ENCODE measurements around the gene LRP2BP.
"Not testable (repeated sequence)": the region's sequence is repeated elsewhere in the genome, so short reads cannot be mapped to it uniquely, and the experiment has no call there.

LRP2BP gene

DNA sequence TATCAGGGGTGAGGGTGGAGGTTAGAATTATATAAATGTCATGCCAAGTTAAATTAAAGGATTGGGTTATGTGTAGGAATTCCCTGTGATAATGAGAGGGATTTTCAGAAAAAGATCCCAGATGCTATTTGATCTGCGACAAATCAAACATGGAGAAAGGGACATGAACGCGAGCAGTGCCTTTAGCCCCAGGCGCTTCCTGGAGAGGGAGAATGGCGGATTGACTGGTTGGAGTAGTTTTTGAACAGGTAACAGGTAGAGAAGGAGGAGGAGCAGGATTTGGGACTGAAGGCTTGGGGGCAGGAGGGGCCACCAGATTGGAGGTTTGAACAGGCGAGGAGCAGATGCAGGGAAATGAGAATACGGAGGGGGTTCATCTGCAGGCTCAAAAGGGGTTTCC is 67.1 kb downstream of the LRP2BP start:
- no peak for ATAC-seq
- TF ChIP-seq BACH2 (CRISPR knock-in tag; IDR thresholded peaks at IDR 0.05; ENCODE audit: borderline replicate concordance) (no peak), ZFP3 (CRISPR knock-in tag; IDR thresholded peaks at IDR 0.05) (no peak), GLIS3 (CRISPR knock-in tag; IDR thresholded peaks at IDR 0.05) (no peak), OSR1 (CRISPR knock-in tag; IDR thresholded peaks at IDR 0.05) (no peak), TCF4 (CRISPR knock-in tag; IDR thresholded peaks at IDR 0.05; ENCODE audit: borderline replicate concordance) (no peak), ZFP30 (CRISPR knock-in tag; IDR thresholded peaks at IDR 0.05) (no peak), RARB (CRISPR knock-in tag; IDR thresholded peaks at IDR 0.05) (no peak), ISL1 (CRISPR knock-in tag; IDR thresholded peaks at IDR 0.05) (no peak), ZC3H10 (CRISPR knock-in tag; IDR thresholded peaks at IDR 0.05) (no peak), ZNF70 (CRISPR knock-in tag; IDR thresholded peaks at IDR 0.05) (no peak), TOX (CRISPR knock-in tag; IDR thresholded peaks at IDR 0.05; ENCODE audit: borderline replicate concordance) (no peak), PPARA (CRISPR knock-in tag; IDR thresholded peaks at IDR 0.05; ENCODE audit: borderline replicate concordance) (no peak)
- TF ChIP-seq, protein P1, sequence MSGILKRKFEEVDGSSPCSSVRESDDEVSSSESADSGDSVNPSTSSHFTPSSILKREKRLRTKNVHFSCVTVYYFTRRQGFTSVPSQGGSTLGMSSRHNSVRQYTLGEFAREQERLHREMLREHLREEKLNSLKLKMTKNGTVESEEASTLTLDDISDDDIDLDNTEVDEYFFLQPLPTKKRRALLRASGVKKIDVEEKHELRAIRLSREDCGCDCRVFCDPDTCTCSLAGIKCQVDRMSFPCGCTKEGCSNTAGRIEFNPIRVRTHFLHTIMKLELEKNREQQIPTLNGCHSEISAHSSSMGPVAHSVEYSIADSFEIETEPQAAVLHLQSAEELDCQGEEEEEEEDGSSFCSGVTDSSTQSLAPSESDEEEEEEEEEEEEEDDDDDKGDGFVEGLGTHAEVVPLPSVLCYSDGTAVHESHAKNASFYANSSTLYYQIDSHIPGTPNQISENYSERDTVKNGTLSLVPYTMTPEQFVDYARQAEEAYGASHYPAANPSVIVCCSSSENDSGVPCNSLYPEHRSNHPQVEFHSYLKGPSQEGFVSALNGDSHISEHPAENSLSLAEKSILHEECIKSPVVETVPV (CRISPR knock-in tag; IDR thresholded peaks at IDR 0.05) = no peak
- TF ChIP-seq, protein P2, sequence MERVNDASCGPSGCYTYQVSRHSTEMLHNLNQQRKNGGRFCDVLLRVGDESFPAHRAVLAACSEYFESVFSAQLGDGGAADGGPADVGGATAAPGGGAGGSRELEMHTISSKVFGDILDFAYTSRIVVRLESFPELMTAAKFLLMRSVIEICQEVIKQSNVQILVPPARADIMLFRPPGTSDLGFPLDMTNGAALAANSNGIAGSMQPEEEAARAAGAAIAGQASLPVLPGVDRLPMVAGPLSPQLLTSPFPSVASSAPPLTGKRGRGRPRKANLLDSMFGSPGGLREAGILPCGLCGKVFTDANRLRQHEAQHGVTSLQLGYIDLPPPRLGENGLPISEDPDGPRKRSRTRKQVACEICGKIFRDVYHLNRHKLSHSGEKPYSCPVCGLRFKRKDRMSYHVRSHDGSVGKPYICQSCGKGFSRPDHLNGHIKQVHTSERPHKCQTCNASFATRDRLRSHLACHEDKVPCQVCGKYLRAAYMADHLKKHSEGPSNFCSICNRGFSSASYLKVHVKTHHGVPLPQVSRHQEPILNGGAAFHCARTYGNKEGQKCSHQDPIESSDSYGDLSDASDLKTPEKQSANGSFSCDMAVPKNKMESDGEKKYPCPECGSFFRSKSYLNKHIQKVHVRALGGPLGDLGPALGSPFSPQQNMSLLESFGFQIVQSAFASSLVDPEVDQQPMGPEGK (CRISPR knock-in tag; IDR thresholded peaks at IDR 0.05; ENCODE audit: borderline replicate concordance) = no peak
- TF ChIP-seq, protein P3, sequence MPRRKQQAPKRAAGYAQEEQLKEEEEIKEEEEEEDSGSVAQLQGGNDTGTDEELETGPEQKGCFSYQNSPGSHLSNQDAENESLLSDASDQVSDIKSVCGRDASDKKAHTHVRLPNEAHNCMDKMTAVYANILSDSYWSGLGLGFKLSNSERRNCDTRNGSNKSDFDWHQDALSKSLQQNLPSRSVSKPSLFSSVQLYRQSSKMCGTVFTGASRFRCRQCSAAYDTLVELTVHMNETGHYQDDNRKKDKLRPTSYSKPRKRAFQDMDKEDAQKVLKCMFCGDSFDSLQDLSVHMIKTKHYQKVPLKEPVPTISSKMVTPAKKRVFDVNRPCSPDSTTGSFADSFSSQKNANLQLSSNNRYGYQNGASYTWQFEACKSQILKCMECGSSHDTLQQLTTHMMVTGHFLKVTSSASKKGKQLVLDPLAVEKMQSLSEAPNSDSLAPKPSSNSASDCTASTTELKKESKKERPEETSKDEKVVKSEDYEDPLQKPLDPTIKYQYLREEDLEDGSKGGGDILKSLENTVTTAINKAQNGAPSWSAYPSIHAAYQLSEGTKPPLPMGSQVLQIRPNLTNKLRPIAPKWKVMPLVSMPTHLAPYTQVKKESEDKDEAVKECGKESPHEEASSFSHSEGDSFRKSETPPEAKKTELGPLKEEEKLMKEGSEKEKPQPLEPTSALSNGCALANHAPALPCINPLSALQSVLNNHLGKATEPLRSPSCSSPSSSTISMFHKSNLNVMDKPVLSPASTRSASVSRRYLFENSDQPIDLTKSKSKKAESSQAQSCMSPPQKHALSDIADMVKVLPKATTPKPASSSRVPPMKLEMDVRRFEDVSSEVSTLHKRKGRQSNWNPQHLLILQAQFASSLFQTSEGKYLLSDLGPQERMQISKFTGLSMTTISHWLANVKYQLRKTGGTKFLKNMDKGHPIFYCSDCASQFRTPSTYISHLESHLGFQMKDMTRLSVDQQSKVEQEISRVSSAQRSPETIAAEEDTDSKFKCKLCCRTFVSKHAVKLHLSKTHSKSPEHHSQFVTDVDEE (CRISPR knock-in tag; IDR thresholded peaks at IDR 0.05) = no peak
- TF ChIP-seq, protein P4, sequence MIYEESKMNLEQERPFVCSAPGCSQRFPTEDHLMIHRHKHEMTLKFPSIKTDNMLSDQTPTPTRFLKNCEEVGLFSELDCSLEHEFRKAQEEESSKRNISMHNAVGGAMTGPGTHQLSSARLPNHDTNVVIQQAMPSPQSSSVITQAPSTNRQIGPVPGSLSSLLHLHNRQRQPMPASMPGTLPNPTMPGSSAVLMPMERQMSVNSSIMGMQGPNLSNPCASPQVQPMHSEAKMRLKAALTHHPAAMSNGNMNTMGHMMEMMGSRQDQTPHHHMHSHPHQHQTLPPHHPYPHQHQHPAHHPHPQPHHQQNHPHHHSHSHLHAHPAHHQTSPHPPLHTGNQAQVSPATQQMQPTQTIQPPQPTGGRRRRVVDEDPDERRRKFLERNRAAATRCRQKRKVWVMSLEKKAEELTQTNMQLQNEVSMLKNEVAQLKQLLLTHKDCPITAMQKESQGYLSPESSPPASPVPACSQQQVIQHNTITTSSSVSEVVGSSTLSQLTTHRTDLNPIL (CRISPR knock-in tag; IDR thresholded peaks at IDR 0.05; ENCODE audit: low read depth) = no peak

DNA sequence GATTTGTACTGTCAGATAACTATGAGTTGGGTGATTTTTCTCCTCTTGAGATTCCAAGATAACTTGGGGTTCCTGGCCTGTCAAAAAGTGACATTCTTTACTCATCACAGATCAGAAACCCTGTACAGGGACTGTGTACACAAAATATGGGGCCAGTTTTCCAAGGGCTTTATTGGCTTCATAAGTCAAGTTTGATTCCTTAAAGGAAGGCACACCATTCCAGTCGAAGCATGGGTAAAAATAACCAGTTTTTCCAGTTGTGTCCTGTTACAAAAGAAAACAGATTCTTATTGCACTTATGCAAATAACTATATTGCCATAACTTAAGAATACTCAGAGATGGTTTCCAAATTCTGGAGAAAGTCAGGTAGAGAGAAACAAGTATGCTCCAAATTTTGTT is 70.0 kb downstream of the LRP2BP start:
- ATAC-seq = not testable (repeated sequence)

DNA sequence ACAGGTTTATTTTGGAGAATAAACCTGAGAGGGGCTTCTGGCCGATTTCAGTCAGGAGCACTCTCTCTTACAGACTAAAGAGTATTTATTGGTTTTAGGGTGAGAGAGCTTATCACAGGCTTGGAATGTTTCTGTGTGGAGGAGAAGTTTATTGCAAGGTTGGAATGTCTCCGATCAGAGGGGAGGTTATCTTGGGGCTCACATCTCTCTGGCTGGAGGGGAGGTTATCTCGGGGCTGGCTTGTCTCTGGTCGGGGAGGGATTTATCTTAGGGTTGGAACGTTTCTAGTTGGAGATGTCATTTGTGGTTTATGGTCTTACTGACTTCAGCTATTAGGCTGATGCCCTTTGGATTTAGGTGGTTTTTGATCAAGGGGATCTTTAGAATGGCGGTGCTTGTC is 71.4 kb downstream of the LRP2BP start:
- ATAC-seq = not testable (repeated sequence)

DNA sequence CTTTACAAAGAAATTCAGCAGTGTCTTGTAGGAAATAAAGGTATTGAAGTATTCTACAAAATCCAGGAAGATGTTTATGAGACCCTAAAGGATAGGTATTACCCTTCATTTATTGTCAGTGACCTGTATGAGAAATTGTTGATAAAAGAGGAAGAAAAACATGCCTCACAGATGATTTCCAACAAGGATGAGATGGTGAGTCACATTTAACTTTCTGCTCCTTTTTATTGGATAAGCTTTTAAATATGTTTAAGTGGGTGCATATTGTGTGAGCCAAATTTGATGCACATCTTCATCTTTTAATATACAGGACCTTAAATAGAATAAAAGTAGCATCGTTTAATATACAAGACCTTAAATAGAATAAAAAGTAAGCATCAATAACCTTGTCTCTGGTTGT is 72.1 kb downstream of the LRP2BP start:
- no peak for ATAC-seq
- no peak for TF ChIP-seq TCF4 (CRISPR knock-in tag; IDR thresholded peaks at IDR 0.05; ENCODE audit: borderline replicate concordance)
- no peak for TF ChIP-seq ZNF70 (CRISPR knock-in tag; IDR thresholded peaks at IDR 0.05)
- no peak for TF ChIP-seq BACH2 (CRISPR knock-in tag; IDR thresholded peaks at IDR 0.05; ENCODE audit: borderline replicate concordance)
- no peak for TF ChIP-seq ZNF8 (CRISPR knock-in tag; IDR thresholded peaks at IDR 0.05)
- TF ChIP-seq, protein P4 (CRISPR knock-in tag; IDR thresholded peaks at IDR 0.05; ENCODE audit: low read depth) = no peak
- TF ChIP-seq ARNTL (CRISPR knock-in tag; IDR thresholded peaks at IDR 0.05; ENCODE audit: borderline replicate concordance, low read depth) = no peak
- no peak for TF ChIP-seq GLIS3 (CRISPR knock-in tag; IDR thresholded peaks at IDR 0.05)

DNA sequence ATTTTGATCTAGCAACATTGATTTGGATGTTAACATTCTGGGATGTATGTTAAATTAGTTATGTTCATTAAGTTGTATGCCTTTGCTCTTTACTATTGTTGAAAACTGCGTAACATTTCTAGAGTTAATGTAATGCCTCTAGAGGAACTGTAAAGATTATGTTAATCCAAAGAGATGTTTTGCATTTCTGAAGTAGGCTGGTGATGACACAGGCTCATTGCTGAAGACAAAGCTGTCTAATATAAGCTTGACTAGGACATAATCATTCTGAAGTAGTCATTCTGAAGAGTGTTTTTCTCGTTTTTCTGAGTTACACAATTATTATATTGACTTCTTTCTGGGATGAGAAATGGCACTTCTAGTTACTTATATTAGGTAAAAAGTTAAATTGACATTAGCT is 72.9 kb downstream of the LRP2BP start:
- ATAC-seq = no peak
- no peak for TF ChIP-seq OSR1 (CRISPR knock-in tag; IDR thresholded peaks at IDR 0.05)
- TF ChIP-seq, protein P2 (CRISPR knock-in tag; IDR thresholded peaks at IDR 0.05; ENCODE audit: borderline replicate concordance) = no peak
- TF ChIP-seq ESRRG (CRISPR knock-in tag; IDR thresholded peaks at IDR 0.05) = no peak
- no peak for TF ChIP-seq PPARA (CRISPR knock-in tag; IDR thresholded peaks at IDR 0.05; ENCODE audit: borderline replicate concordance)
- TF ChIP-seq, protein P1 (CRISPR knock-in tag; IDR thresholded peaks at IDR 0.05) = no peak
- no peak for TF ChIP-seq CSDC2 (CRISPR knock-in tag; IDR thresholded peaks at IDR 0.05)
- TF ChIP-seq ZC3H10 (CRISPR knock-in tag; IDR thresholded peaks at IDR 0.05) = no peak
- no peak for TF ChIP-seq ZNF565 (CRISPR knock-in tag; conservative IDR thresholded peaks at IDR 0.05; ENCODE audit: low read depth)
- TF ChIP-seq TOX (CRISPR knock-in tag; IDR thresholded peaks at IDR 0.05; ENCODE audit: borderline replicate concordance) = no peak
- no peak for TF ChIP-seq GLIS3 (CRISPR knock-in tag; IDR thresholded peaks at IDR 0.05)
- no peak for TF ChIP-seq ZNF70 (CRISPR knock-in tag; IDR thresholded peaks at IDR 0.05)
- no peak for TF ChIP-seq ZFP3 (CRISPR knock-in tag; IDR thresholded peaks at IDR 0.05)
